Smooth muscle cell (in vitro differentiated cells): Measurements from ENCODE around the gene ZC3H11A. TPM values are rescaled to one million over a fixed set of nuclear protein-coding genes. Genes with fewer than 3 reads are reported as not detected.
"Not testable (repeated sequence)": the region's sequence is repeated elsewhere in the genome, so short reads cannot be mapped to it uniquely, and the experiment has no call there.

Experiments
- DNase-seq: peaks from one replicate; lab custom pipeline; 2025; ENCODE audit not compliant: unreplicated experiment; lab: John Stamatoyannopoulos, UW
- H2AFZ ChIP-seq: fragments of 200-600 bp; sonication (generic); 2 replicates; pipeline ENCODE4 v1.6.0; 2016; ENCODE audit warnings: antibody characterized with exemption, low read depth, mild to moderate bottlenecking
- H3F3A ChIP-seq: fragments of 200-600 bp; sonication (generic); 2 replicates; pipeline ENCODE4 v1.6.0; 2017; ENCODE audit warnings: antibody characterized with exemption, low read depth
- H3K27ac ChIP-seq: fragments of 200-600 bp; sonication (generic); 2 replicates; pipeline ENCODE4 v1.5.1; 2016; ENCODE audit warnings: low read depth, mild to moderate bottlenecking
- H3K27me3 ChIP-seq: fragments of 200-600 bp; sonication (generic); 2 replicates; pipeline ENCODE4 v1.6.1; 2016; ENCODE audit warnings: low read depth, mild to moderate bottlenecking
- H3K36me3 ChIP-seq: fragments of 200-600 bp; sonication (generic); 2 replicates; pipeline ENCODE4 v1.5.1; 2016; ENCODE audit warnings: low read depth
- H3K4me1 ChIP-seq: fragments of 200-600 bp; sonication (generic); 2 replicates; pipeline ENCODE4 v1.5.1; 2016; ENCODE audit warnings: low read depth
- H3K4me2 ChIP-seq: fragments of 200-600 bp; sonication (generic); 2 replicates; pipeline ENCODE4 v1.6.0; 2016; ENCODE audit warnings: mild to moderate bottlenecking
- H3K4me3 ChIP-seq: fragments of 200-600 bp; sonication (generic); 2 replicates; pipeline ENCODE4 v1.5.1; 2016; ENCODE audit warnings: mild to moderate bottlenecking
- H3K79me2 ChIP-seq: fragments of 200-600 bp; sonication (generic); 2 replicates; pipeline ENCODE4 v1.6.0; 2016; ENCODE audit warnings: low read depth, mild to moderate bottlenecking
- H3K9ac ChIP-seq: fragments of 200-600 bp; sonication (generic); 2 replicates; pipeline ENCODE4 v1.6.0; 2016; ENCODE audit warnings: low read depth
- H3K9me3 ChIP-seq: fragments of 200-600 bp; sonication (generic); replicated peaks from 2 replicates; pipeline ENCODE4 v1.5.1; 2016; ENCODE audit warnings: low read depth
- H4K20me1 ChIP-seq: fragments of 200-600 bp; sonication (generic); 2 replicates; pipeline ENCODE4 v1.6.0; 2016; ENCODE audit warnings: low read depth
- WGBS: methylation state at CpG from one replicate; pipeline ENCODE4 v1.1.7; 2016; ENCODE audit warnings: low lambda C conversion rate; 5-methylcytosine and 5-hydroxymethylcytosine counted together
- polyA plus RNA-seq: library from polyadenylated mRNA; unstranded; fragments of >200 nt; fragmentation: Nextera tagmentation; extraction: Ambion mirVana; gene quantifications from 2 replicates; pipeline ENCODE4 v1.2.1, GENCODE V29; 2016
- total RNA-seq: library from RNA; depleted of rRNA; stranded (reverse); fragments of >200 nt; gene quantifications from 2 replicates; pipeline ENCODE4 v1.2.3, GENCODE V29; 2014
- TF ChIP-seq, protein P1 (sequence below): fragments of 200-600 bp; sonication (generic); IDR thresholded peaks from 2 replicates; pipeline ENCODE4 v1.5.1; 2017; ENCODE audit warnings: borderline replicate concordance, mild to moderate bottlenecking, antibody characterized with exemption; ENCODE audit not compliant: insufficient read depth, poor library complexity, severe bottlenecking

ZC3H11A gene
- total RNA-seq (140 and 174 TPM in 2 replicates), polyA plus RNA-seq (28.4 and 42.2 TPM in 2 replicates)

DNA sequence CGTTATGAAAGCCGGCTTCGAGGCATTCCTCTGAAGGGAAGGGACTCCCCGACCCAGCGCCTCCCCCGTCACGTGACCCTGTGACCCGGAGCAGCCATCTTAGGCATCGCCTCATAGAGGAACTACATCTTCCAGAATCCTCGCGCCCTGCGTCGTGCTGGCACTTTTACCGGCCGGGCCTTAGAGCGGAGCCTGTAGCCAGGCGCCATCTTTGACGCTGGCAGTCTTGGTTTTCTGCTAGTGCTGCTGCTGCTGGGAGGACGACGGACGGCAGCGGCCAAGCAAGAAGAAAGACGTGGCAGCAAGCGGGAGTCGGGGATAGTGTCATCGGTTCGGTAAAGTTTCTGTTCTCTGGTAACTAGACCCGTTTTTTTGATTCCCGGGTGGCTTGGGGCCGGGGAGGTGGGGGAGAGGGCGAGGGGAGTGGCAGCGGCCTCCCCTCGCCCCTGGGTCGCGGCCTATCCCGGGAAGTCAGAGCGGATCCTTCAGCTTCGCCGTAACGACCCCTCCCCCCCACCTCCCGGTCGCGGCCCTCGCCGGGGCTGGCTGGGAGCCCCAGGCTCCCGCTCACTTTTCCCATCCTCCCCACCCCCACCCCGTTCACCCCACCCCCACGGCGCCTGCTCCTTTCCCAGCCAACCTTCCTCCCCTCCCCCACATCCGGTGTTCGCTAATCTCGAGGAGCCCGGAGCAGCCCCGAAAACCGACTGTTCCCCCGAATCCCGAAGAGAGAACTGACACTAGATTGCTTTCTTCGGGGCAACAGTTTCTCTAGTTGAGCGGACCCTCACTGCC, at the start of gene ZC3H11A, which contains the start of gene ZBED6:
TSS of gene ZC3H11A (plus strand) at position 183 of the 795 bp plus-strand sequence. CDS start 21,448 bp downstream, outside the sequence.
TSS of gene ZBED6 (plus strand) at position 183 of the 795 bp plus-strand sequence. CDS start 1,900 bp downstream, outside the sequence.
- H3K9ac ChIP-seq, result peak within 1 kb of the TSS; percentile 99
- peak; percentile 90 for DNase-seq
- H3K4me2 ChIP-seq, result peak within 1 kb of the TSS; percentile 92
- WGBS, result under 1% methylated on average over 53 of the region's 59 CpGs
- H3K36me3 ChIP-seq, result no peaks in the 10 kb centered on the region
- H3F3A ChIP-seq, result no peaks in the 10 kb centered on the region
- peaks cover 22% of the 10 kb centered on the region for H3K4me1 ChIP-seq
- H3K4me3 ChIP-seq, result peak within 1 kb of the TSS; percentile 95
- peaks cover 49% of the 10 kb centered on the region for H3K79me2 ChIP-seq
- H3K9me3 ChIP-seq, result no peaks in the 10 kb centered on the region
- peak within 1 kb of the TSS; percentile 99 for H3K27ac ChIP-seq
- H3K27me3 ChIP-seq, result no peaks in the 10 kb centered on the region
- peaks cover 46% of the 10 kb centered on the region for H4K20me1 ChIP-seq
- H2AFZ ChIP-seq, result peak within 1 kb of the TSS; percentile 79
- TF ChIP-seq, protein P1, sequence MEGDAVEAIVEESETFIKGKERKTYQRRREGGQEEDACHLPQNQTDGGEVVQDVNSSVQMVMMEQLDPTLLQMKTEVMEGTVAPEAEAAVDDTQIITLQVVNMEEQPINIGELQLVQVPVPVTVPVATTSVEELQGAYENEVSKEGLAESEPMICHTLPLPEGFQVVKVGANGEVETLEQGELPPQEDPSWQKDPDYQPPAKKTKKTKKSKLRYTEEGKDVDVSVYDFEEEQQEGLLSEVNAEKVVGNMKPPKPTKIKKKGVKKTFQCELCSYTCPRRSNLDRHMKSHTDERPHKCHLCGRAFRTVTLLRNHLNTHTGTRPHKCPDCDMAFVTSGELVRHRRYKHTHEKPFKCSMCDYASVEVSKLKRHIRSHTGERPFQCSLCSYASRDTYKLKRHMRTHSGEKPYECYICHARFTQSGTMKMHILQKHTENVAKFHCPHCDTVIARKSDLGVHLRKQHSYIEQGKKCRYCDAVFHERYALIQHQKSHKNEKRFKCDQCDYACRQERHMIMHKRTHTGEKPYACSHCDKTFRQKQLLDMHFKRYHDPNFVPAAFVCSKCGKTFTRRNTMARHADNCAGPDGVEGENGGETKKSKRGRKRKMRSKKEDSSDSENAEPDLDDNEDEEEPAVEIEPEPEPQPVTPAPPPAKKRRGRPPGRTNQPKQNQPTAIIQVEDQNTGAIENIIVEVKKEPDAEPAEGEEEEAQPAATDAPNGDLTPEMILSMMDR, result no peak

DNA sequence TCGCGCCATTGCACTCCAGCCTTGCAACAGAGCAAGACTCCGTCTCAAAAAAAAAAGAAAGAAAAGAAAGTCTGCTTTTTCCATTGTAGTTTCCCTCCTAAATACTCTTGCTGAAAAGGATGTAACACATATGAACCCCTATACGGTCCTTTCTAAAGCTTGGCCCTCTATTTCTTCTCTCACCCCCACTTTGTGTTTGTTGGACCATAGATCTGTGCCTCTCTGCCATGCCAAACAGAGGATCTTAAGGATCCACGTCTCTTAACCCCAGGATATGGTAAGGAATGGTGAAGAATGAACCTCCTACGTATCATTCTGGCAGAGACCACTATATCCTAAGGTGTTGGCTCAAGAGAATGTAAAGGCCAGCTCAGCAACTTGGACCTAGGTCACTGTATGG, 49.1 kb upstream of the ZC3H11A start:
- TF ChIP-seq, protein P1, result no peak
- 94% methylated on average over 6 of the region's 6 CpGs for WGBS
- peaks cover 3% of the 10 kb centered on the region for H3K36me3 ChIP-seq

DNA sequence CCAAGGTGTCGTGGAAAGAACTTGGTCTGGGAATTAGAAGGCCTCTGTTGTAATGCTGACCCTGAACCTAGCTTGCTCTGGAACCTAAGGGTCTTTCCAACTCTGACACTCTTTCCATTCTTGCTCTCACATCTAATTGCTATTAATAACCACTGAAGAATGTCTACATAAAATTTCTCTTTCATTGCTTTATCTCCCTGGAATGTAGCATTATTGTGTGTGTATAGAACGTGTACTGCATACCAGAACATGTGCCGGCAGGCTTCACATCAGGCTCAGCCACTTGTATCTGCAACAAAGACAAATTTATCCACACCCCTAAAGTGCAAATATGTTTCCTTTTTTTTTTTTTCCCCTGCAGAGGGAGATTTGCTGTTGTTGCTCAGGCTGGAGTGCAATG, 44.4 kb upstream of the ZC3H11A start:
- no peak overlapping the region for H2AFZ ChIP-seq
- H3K27me3 ChIP-seq, result no peaks in the 10 kb centered on the region
- no peak for DNase-seq
- H3K36me3 ChIP-seq, result no peaks in the 10 kb centered on the region
- no peak overlapping the region for H3K4me2 ChIP-seq
- no peak overlapping the region for H3K4me3 ChIP-seq
- no peaks in the 10 kb centered on the region for H4K20me1 ChIP-seq
- no peak overlapping the region for H3K9ac ChIP-seq
- no peaks in the 10 kb centered on the region for H3K9me3 ChIP-seq
- no peaks in the 10 kb centered on the region for H3K4me1 ChIP-seq
- peak overlapping the region; percentile 28 for H3K27ac ChIP-seq
- 65% methylated on average over 3 of the region's 3 CpGs for WGBS
- no peaks in the 10 kb centered on the region for H3F3A ChIP-seq
- TF ChIP-seq, protein P1, result no peak
- no peaks in the 10 kb centered on the region for H3K79me2 ChIP-seq

More for the DNA sequence above, 49.1 kb upstream of the ZC3H11A start:
- H3K9ac ChIP-seq, result no peak overlapping the region
- no peak overlapping the region for H3K4me2 ChIP-seq
- H3K4me3 ChIP-seq, result no peak overlapping the region
- H3K27me3 ChIP-seq, result no peaks in the 10 kb centered on the region
- H3K9me3 ChIP-seq, result no peaks in the 10 kb centered on the region
- peaks cover 9% of the 10 kb centered on the region for H3F3A ChIP-seq
- no peak overlapping the region for H3K27ac ChIP-seq
- no peaks in the 10 kb centered on the region for H3K79me2 ChIP-seq
- H4K20me1 ChIP-seq, result no peaks in the 10 kb centered on the region
- no peak overlapping the region for H2AFZ ChIP-seq
- H3K4me1 ChIP-seq, result no peaks in the 10 kb centered on the region
- no peak for DNase-seq

DNA sequence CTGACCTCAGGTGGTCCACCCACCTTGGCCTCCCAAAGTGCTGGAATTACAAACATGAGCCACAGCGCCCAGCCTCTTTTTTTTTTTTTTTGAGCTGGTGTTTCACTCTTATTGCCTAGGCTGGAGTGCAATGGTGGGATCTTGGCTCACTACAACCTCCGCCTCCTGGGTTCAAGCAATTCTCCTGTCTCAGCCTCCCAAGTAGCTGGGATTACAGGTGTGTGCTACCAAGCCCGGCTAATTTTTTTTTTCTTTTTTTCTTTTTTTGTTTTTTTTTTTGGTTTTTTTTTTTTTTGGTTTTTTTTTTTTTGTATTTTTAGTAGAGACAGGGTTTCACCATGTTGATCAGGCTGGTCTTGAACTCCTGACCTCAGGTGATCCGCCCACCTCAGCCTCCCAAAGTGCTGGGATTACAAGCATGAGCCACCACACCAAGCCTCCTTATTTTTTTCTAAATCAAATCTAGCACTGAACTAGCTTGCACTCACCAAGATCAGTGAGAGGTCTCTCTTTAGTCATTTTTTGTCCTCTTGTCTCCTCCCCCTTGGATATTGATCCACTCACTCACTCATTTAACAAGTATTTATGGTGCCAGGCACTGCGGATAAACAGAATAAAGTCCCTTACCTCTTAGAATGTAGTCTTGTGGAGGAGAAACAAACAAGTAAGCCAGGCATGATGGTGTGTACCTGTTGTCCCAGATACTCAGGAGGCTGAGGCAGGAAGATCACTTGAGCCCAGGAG, 43.6 kb upstream of the ZC3H11A start:
- H3K27me3 ChIP-seq, H3F3A ChIP-seq, H3K9ac ChIP-seq, H3K4me2 ChIP-seq, H3K79me2 ChIP-seq, H3K4me1 ChIP-seq, H2AFZ ChIP-seq, H3K27ac ChIP-seq, DNase-seq, H3K36me3 ChIP-seq, H4K20me1 ChIP-seq, H3K9me3 ChIP-seq, H3K4me3 ChIP-seq: not testable (repeated sequence)
- 93% methylated on average over 5 of the region's 5 CpGs for WGBS
